ENCODE data around the gene TCEAL5.
A peak's percentile ranks its signal among the peaks of the same experiment; 100 is the strongest.

TCEAL5 gene

DNA sequence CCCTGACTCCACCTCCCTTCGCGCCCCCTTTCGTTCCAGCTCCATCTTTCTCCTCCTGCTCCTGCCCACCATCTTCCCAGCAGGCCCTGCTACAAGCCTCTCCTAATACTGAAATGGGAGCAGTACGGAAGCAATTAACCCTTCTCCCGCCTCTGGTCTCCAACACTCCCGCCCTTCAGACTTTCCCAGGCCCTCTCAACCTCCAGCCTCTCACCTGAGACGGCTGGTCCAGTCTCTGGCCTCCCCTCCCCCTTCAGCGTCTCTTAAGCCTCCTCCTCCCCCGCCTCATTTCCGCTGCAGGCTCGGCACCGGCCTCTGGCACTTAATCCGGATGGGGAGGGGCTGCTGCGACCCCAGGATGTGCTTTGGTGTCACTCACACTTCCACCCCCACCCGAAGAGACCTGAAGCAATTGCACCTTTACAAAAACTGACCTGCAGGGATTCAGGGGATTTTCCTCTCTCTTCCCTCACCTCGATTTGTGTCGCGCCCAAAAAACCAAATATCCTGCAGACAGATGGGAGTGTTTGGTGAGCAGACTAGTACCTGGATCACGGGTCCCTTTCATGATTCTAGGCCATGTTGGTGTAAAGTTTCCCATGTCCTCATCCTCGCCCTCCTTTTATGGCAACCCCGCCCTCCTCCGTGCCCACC, 22.3 kb downstream of the TCEAL5 start:
- Histone ChIP-seq H3K27ac (replicated peaks) (peak overlapping the region; percentile 57), H3K27me3 (ENCODE audit: insufficient read depth, poor library complexity, severe bottlenecking) (no peaks in the 10 kb centered on the region), H3K4me3 (replicated peaks; ENCODE audit: insufficient read depth, low read length) (peak overlapping the region; percentile 49)
- DNase-seq (ENCODE audit: low read depth in 1 of 2, low spot score in 1 of 2), result peak in 1 of 2 experiments; percentile 11
- no peak for TF ChIP-seq GABPA (IDR thresholded peaks at IDR 0.05; ENCODE audit: low read depth)
- TF ChIP-seq, protein P1, sequence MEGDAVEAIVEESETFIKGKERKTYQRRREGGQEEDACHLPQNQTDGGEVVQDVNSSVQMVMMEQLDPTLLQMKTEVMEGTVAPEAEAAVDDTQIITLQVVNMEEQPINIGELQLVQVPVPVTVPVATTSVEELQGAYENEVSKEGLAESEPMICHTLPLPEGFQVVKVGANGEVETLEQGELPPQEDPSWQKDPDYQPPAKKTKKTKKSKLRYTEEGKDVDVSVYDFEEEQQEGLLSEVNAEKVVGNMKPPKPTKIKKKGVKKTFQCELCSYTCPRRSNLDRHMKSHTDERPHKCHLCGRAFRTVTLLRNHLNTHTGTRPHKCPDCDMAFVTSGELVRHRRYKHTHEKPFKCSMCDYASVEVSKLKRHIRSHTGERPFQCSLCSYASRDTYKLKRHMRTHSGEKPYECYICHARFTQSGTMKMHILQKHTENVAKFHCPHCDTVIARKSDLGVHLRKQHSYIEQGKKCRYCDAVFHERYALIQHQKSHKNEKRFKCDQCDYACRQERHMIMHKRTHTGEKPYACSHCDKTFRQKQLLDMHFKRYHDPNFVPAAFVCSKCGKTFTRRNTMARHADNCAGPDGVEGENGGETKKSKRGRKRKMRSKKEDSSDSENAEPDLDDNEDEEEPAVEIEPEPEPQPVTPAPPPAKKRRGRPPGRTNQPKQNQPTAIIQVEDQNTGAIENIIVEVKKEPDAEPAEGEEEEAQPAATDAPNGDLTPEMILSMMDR (IDR thresholded peaks at IDR 0.05; ENCODE audit: insufficient read depth, low read length), result no peak

DNA sequence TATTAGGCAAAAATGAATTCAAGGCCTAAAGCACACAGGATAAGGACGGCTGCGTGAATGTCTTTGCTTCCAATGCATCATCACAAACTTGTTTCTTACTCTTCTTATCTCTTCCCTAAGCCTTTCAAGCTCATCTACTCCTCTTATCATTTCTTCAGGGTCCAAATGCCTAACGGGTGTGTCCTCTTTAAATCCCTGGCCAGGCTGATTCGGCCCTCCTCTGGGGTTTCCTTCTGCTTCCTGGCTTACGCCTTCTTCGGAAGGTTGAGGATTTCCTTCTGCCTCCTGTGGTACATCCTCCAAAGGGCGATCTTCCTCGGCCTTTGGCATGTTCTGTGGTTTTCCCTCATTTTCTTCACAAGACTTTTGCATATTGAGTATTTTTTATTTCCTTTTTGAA, 22.9 kb downstream of the TCEAL5 start:
- Histone ChIP-seq H3K27ac (replicated peaks) (no peak overlapping the region), H3K4me3 (replicated peaks; ENCODE audit: insufficient read depth, low read length) (no peak overlapping the region), H3K27me3 (ENCODE audit: insufficient read depth, poor library complexity, severe bottlenecking) (no peaks in the 10 kb centered on the region)
- TF ChIP-seq, protein P2, sequence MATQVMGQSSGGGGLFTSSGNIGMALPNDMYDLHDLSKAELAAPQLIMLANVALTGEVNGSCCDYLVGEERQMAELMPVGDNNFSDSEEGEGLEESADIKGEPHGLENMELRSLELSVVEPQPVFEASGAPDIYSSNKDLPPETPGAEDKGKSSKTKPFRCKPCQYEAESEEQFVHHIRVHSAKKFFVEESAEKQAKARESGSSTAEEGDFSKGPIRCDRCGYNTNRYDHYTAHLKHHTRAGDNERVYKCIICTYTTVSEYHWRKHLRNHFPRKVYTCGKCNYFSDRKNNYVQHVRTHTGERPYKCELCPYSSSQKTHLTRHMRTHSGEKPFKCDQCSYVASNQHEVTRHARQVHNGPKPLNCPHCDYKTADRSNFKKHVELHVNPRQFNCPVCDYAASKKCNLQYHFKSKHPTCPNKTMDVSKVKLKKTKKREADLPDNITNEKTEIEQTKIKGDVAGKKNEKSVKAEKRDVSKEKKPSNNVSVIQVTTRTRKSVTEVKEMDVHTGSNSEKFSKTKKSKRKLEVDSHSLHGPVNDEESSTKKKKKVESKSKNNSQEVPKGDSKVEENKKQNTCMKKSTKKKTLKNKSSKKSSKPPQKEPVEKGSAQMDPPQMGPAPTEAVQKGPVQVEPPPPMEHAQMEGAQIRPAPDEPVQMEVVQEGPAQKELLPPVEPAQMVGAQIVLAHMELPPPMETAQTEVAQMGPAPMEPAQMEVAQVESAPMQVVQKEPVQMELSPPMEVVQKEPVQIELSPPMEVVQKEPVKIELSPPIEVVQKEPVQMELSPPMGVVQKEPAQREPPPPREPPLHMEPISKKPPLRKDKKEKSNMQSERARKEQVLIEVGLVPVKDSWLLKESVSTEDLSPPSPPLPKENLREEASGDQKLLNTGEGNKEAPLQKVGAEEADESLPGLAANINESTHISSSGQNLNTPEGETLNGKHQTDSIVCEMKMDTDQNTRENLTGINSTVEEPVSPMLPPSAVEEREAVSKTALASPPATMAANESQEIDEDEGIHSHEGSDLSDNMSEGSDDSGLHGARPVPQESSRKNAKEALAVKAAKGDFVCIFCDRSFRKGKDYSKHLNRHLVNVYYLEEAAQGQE (IDR thresholded peaks at IDR 0.05; ENCODE audit: insufficient replicate concordance, low read depth), result no peak
- TF ChIP-seq GABPA (IDR thresholded peaks at IDR 0.05; ENCODE audit: low read depth) (no peak), SPI1 (IDR thresholded peaks at IDR 0.05; ENCODE audit: borderline replicate concordance, low read depth) (no peak)
- TF ChIP-seq, protein P1 (IDR thresholded peaks at IDR 0.05; ENCODE audit: insufficient read depth, low read length), result no peak
- DNase-seq (ENCODE audit: low read depth in 1 of 2, low spot score in 1 of 2), result no peak

DNA sequence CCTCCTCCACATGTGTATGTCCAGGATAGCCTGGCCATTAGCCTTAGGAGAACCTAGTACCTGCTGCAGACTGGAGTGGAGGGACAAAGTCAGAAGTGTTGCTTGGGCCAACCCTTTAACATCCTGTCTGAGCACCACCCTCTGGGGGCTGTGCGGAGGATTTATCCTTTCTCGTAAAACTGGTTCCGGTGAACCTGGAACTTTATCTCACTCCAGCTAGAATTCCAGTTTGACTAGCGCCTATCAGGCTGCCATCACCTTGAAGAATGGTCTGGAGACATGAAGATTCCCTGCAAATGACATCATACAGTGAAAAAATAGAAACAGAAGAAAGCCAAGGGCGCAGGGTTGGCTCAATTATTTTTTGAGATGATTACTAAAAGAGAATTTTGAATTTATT, 25.6 kb downstream of the TCEAL5 start:
- Histone ChIP-seq H3K27ac (replicated peaks) (no peak overlapping the region), H3K27me3 (ENCODE audit: insufficient read depth, poor library complexity, severe bottlenecking) (no peaks in the 10 kb centered on the region), H3K4me3 (replicated peaks; ENCODE audit: insufficient read depth, low read length) (no peak overlapping the region)
- TF ChIP-seq, protein P1 (IDR thresholded peaks at IDR 0.05; ENCODE audit: insufficient read depth, low read length), result no peak
- no peak for TF ChIP-seq GABPA (IDR thresholded peaks at IDR 0.05; ENCODE audit: low read depth)
- no peak for TF ChIP-seq POLR2AphosphoS5 (IDR thresholded peaks at IDR 0.05; ENCODE audit: low read depth)
- TF ChIP-seq SPI1 (IDR thresholded peaks at IDR 0.05; ENCODE audit: borderline replicate concordance, low read depth), result no peak
- no peak for DNase-seq (ENCODE audit: low read depth in 1 of 2, low spot score in 1 of 2)

DNA sequence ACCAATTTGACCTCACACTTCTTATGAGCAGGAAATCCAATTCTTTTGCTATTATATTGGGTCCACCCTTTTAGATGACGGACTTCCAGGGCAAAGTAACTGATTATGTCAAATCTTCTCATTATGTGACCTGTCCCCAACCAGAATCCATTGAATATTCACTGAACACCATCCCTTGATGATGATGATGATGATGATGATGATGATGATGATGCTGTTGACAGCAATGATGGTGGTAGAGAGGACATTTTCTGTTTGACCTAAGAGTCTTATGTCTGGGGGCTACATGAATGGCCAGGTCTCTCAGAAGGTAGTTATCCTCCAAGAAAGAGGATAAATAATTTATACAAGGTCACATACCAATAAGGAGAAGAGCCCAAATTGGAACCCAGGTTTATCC, 26.7 kb downstream of the TCEAL5 start:
- H3K4me3 ChIP-seq (replicated peaks; ENCODE audit: insufficient read depth, low read length), result no peak overlapping the region
- no peaks in the 10 kb centered on the region for H3K27me3 ChIP-seq (ENCODE audit: insufficient read depth, poor library complexity, severe bottlenecking)
- DNase-seq (ENCODE audit: low read depth in 1 of 2, low spot score in 1 of 2), result no peak
- TF ChIP-seq SPI1 (IDR thresholded peaks at IDR 0.05; ENCODE audit: borderline replicate concordance, low read depth) (no peak), GABPA (IDR thresholded peaks at IDR 0.05; ENCODE audit: low read depth) (no peak), POLR2AphosphoS5 (IDR thresholded peaks at IDR 0.05; ENCODE audit: low read depth) (no peak)
- TF ChIP-seq, protein P1 (IDR thresholded peaks at IDR 0.05; ENCODE audit: insufficient read depth, low read length), result no peak
- TF ChIP-seq, protein P2 (IDR thresholded peaks at IDR 0.05; ENCODE audit: insufficient replicate concordance, low read depth), result no peak
- H3K27ac ChIP-seq (replicated peaks), result no peak overlapping the region
